ENCODE measurements around the gene MMP25. TPM values are rescaled to one million over a fixed set of nuclear protein-coding genes. Genes with fewer than 3 reads are reported as not detected.

MMP25 gene
- total and polyA plus RNA-seq, 10 of the 15 experiments (the other 5 are each of a cell fraction or from before 2014, with no cell fraction given), result 0.03 to 0.36 (median 0.13) TPM; not detected in 1

- TF ChIP-seq IRF3 (IDR thresholded peaks at IDR 0.05) (no peak), MEF2B (IDR thresholded peaks at IDR 0.05; ENCODE audit: partially characterized antibody, poor library complexity, severe bottlenecking) (peak; percentile 17), MXI1 (IDR thresholded peaks at IDR 0.05; ENCODE audit: low read depth, low read length) (peak; percentile 37), SMARCA5 (IDR thresholded peaks at IDR 0.05) (peak; percentile 96), NBN (IDR thresholded peaks at IDR 0.05) (0 out of 2 replicates have a peak, but pooled peaks have one; percentile 23), TCF12 (IDR thresholded peaks at IDR 0.05; ENCODE audit: low read depth, low read length) (no peak), SMC3 (IDR thresholded peaks at IDR 0.05; ENCODE audit: borderline replicate concordance, low read length) (peak; percentile 82), BHLHE40 (IDR thresholded peaks at IDR 0.05; ENCODE audit: borderline replicate concordance in 1 of 2, low read depth in 2 of 2, low read length in 1 of 2) (peak in 1 of 2 experiments; percentile 75; a peak in 2 of 4 replicates), SPI1 (IDR thresholded peaks at IDR 0.05; ENCODE audit: borderline replicate concordance, insufficient read depth, low read depth, low read length) (no peak), POLR2AphosphoS2 (IDR thresholded peaks at IDR 0.05; ENCODE audit: low read depth, low read length) (no peak), LARP7 (IDR thresholded peaks at IDR 0.05) (peak; percentile 91), PBX3 (IDR thresholded peaks at IDR 0.05; ENCODE audit: insufficient replicate concordance, low read depth, low read length) (no peak), PML (IDR thresholded peaks at IDR 0.05; ENCODE audit: low read length) (no peak), ZNF24 (IDR thresholded peaks at IDR 0.05) (peak; percentile 44; the same call in 1 of the 2 replicates), YY1 (IDR thresholded peaks at IDR 0.05; ENCODE audit: low read depth, low read length) (peak; percentile 72), NR2C1 (IDR thresholded peaks at IDR 0.05) (peak; percentile 18; the same call in 1 of the 2 replicates), CREB1 (IDR thresholded peaks at IDR 0.05; ENCODE audit: low read depth) (no peak), MAX (IDR thresholded peaks at IDR 0.05; ENCODE audit: low read depth, low read length) (peak; percentile 44; the same call in 1 of the 2 replicates), NRF1 (conservative IDR thresholded peaks at IDR 0.05; ENCODE audit: low read depth, low read length) (peak; percentile 61), CBX3 (IDR thresholded peaks at IDR 0.05; ENCODE audit: borderline replicate concordance, low read depth) (no peak)
- TF ChIP-seq, protein P1, sequence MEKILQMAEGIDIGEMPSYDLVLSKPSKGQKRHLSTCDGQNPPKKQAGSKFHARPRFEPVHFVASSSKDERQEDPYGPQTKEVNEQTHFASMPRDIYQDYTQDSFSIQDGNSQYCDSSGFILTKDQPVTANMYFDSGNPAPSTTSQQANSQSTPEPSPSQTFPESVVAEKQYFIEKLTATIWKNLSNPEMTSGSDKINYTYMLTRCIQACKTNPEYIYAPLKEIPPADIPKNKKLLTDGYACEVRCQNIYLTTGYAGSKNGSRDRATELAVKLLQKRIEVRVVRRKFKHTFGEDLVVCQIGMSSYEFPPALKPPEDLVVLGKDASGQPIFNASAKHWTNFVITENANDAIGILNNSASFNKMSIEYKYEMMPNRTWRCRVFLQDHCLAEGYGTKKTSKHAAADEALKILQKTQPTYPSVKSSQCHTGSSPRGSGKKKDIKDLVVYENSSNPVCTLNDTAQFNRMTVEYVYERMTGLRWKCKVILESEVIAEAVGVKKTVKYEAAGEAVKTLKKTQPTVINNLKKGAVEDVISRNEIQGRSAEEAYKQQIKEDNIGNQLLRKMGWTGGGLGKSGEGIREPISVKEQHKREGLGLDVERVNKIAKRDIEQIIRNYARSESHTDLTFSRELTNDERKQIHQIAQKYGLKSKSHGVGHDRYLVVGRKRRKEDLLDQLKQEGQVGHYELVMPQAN (conservative IDR thresholded peaks at IDR 0.05), result peak; percentile 55
- TF ChIP-seq, protein P2, sequence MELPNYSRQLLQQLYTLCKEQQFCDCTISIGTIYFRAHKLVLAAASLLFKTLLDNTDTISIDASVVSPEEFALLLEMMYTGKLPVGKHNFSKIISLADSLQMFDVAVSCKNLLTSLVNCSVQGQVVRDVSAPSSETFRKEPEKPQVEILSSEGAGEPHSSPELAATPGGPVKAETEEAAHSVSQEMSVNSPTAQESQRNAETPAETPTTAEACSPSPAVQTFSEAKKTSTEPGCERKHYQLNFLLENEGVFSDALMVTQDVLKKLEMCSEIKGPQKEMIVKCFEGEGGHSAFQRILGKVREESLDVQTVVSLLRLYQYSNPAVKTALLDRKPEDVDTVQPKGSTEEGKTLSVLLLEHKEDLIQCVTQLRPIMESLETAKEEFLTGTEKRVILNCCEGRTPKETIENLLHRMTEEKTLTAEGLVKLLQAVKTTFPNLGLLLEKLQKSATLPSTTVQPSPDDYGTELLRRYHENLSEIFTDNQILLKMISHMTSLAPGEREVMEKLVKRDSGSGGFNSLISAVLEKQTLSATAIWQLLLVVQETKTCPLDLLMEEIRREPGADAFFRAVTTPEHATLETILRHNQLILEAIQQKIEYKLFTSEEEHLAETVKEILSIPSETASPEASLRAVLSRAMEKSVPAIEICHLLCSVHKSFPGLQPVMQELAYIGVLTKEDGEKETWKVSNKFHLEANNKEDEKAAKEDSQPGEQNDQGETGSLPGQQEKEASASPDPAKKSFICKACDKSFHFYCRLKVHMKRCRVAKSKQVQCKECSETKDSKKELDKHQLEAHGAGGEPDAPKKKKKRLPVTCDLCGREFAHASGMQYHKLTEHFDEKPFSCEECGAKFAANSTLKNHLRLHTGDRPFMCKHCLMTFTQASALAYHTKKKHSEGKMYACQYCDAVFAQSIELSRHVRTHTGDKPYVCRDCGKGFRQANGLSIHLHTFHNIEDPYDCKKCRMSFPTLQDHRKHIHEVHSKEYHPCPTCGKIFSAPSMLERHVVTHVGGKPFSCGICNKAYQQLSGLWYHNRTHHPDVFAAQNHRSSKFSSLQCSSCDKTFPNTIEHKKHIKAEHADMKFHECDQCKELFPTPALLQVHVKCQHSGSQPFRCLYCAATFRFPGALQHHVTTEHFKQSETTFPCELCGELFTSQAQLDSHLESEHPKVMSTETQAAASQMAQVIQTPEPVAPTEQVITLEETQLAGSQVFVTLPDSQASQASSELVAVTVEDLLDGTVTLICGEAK (IDR thresholded peaks at IDR 0.05; ENCODE audit: borderline replicate concordance), result no peak
These were observed 12.8 kb downstream of the MMP25 start (continued) for GRCh38 chr16:3059041-3059722.
